GM12864 (cell line): Measurements from ENCODE around the gene UMAD1.

ENCODE experiments used
- DNase-seq: peaks from one replicate; pipeline ENCODE4 v3.0.0-alpha.2; 2011; ENCODE audit warnings: low read depth
- H3K4me3 ChIP-seq: 2 replicates; pipeline ENCODE4 v1.5.1; 2011; ENCODE audit warnings: mild to moderate bottlenecking, low read depth, low read length, control low read depth
- TF ChIP-seq, protein P1 (sequence below): IDR thresholded peaks from 2 replicates; pipeline ENCODE4 v1.5.1; 2011; ENCODE audit warnings: low read depth, mild to moderate bottlenecking, moderate library complexity, low read length, control low read depth, inconsistent platforms; ENCODE audit errors: missing control alignments

Gene UMAD1

DNA sequence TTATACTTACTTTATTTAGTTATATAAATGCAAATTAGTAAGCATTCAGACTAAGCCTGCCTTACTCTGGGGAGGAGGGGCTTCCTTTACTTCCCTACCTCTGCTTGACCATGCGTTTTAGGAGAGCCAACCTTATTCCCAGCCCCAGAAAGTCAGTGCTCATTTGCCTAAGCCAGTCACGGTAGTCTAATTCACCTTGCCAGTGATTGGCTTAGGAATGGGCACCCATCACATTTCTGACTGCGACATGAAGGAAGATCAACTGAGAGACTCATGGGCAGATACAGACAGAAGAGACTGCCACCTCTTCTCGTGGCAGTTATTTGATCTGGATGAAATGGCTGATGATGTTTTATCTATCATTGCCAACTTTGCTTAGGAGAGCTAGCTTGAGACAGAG lies 48.4 kb downstream of the UMAD1 start:
- TF ChIP-seq, protein P1, sequence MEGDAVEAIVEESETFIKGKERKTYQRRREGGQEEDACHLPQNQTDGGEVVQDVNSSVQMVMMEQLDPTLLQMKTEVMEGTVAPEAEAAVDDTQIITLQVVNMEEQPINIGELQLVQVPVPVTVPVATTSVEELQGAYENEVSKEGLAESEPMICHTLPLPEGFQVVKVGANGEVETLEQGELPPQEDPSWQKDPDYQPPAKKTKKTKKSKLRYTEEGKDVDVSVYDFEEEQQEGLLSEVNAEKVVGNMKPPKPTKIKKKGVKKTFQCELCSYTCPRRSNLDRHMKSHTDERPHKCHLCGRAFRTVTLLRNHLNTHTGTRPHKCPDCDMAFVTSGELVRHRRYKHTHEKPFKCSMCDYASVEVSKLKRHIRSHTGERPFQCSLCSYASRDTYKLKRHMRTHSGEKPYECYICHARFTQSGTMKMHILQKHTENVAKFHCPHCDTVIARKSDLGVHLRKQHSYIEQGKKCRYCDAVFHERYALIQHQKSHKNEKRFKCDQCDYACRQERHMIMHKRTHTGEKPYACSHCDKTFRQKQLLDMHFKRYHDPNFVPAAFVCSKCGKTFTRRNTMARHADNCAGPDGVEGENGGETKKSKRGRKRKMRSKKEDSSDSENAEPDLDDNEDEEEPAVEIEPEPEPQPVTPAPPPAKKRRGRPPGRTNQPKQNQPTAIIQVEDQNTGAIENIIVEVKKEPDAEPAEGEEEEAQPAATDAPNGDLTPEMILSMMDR, result no peak
- no peak for DNase-seq
- no peak overlapping the region for H3K4me3 ChIP-seq

DNA sequence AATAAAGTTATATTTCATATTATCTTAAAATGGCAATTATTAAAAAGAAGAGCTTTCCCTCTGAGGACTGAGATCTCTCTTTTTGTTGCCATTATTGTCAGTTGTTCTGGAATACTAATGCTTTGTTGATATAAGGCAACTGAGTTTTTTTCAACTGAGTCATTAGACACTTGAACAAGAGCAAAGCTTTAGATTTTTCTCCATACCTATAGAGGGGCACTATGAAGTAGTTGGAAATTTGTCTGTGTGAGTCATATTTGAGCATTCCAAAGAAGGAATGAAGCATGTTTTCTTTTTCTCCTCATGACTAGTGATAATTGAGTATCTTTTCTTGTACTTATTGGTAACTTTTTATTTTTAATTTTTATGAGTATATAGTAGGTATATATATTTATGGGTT lies 53.3 kb downstream of the UMAD1 start:
- no peak for DNase-seq
- no peak overlapping the region for H3K4me3 ChIP-seq

DNA sequence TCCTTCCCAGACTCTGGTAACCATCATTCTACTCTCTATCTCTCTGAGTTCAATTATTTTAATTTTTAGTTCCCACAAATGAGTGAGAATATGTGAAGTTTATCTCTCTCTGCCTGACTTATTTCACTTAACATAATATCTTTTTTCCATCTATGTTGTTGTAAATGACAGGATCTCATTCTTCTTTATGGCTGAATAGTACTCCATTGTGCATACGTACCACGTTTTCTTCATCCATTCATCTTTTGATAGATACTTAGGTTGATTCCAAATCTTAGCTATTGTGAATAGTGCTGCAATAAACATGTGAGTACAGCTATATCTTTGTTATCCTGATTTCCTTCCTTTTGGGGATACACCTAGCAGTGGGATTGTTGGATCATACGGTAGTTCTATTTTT lies 54.0 kb downstream of the UMAD1 start:
- H3K4me3 ChIP-seq, result no peak overlapping the region
- TF ChIP-seq, protein P1, result no peak
- DNase-seq, result no peak

More for the DNA sequence above, 53.3 kb downstream of the UMAD1 start:
- TF ChIP-seq, protein P1, result no peak

DNA sequence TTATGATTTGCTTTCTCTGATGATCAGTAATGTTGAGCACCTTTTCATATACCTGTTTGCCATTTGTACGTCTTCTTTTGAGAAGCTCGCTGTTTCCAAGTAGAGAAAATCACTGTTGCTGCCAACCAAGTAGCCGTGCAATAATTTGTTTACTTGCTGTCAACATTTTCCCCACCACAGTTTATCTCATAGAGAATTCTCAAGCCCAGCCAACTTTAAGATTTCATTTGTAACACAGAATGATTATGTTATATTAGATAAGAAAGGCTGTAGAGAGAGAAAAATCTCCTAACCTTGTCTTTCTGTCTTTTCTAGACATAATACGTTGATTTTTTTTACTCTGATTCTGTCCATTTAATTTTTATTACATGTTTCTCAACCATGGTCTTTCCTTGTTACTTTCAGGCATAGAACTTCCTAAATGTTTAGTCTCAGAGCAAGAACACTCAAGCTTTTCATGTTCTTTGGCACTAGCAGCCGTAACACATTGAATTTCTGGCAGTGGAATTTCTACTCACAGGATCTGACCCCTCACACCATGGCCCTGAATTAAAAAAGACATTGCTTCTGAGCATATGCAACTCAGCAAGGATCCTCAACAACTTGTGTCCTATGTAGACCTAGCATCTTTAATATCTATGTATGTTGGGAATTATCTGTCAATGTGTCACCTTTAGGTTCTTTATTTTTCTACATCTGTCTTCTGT lies 54.7 kb downstream of the UMAD1 start:
- TF ChIP-seq, protein P1, result no peak
- no peak overlapping the region for H3K4me3 ChIP-seq
- DNase-seq, result no peak

DNA sequence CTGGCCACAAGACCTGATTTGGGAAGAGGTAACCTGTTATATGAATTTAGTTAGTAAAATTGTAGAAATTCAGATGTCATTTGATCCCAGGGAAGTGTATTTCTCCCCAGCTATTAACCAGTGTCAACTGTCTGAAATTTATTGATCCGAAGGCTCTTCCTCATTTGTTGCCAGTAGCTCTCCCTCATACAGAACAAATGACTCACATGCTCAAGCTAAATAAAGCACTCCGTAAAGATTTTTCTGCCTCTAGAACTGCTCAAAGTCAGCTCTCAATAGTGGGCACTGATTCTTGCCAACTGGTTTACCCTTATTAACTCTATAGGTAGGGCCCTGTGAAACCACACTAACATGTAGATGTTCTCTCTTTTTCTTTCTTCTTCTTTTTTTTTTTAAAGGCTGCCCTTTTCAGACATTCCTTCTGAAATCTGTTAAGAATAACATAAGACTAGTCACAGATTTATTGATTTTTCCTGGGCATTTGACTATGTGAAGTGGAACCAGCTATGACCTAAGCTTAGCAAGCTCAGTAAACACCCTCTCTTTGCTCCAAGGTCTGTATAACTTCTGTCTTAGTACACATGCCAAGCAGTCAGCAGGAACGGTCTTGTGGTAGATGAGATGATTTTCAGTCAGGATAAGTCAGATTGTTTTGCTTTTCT lies 56.0 kb downstream of the UMAD1 start:
- DNase-seq, result no peak
- TF ChIP-seq, protein P1, result no peak
- no peak overlapping the region for H3K4me3 ChIP-seq

DNA sequence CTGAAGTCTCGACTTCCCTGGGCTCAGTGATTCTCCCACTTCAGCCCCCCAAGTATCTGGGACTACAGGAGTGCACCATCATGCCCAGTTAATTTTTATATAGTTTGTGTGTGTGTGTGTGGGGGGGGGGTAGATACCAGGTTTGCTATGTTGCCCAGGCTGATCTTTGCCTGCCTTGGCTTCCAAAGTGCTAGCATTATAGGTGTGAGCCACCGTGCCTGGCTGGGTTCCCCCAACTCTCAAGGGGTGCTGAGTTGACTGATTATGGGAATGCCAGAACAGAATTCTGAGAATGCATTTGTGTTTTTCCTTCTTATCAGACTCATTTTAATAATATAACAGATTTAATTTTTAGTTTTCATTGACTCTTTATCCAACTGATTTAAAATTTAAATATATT lies 58.4 kb downstream of the UMAD1 start:
- no peak overlapping the region for H3K4me3 ChIP-seq
- DNase-seq, result no peak
- TF ChIP-seq, protein P1, result no peak

DNA sequence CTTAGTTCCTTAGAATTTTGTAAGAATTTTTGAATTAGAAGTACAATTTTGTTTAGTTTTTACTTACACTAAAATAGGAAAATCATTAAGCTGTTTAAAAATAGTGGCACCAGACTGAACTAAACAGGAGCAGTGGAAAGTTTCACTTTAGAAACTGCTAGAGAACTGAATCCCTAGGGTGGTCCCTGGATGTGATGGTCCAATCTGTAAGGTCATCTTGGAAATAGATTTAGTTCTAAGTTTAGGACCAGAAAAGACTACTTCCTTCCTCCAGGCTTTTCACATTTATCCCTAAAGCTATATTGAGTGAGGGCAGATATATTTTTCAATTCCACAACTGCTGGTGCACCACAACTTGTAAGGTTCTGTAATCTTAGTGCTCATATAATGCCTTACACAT lies 58.8 kb downstream of the UMAD1 start:
- TF ChIP-seq, protein P1, result no peak
- H3K4me3 ChIP-seq, result no peak overlapping the region
- no peak for DNase-seq
